Tibial nerve (tissue), 4 donors: ENCODE data around the gene CAB39L. TPM values are rescaled to one million over a fixed set of nuclear protein-coding genes. Genes with fewer than 3 reads are reported as not detected.

Source experiments
- DNase-seq, 2 donors: peaks; one replicate each; pipeline ENCODE4 v3.0.0-alpha.2; 2019; ENCODE audit warnings: low spot score in 2 of 2
- H3K27ac ChIP-seq, 4 donors: fragments of 200-600 bp; sonication (generic) in 3 of 4; one replicate each; pipeline ENCODE4 v1.5.1; 2017 to 2019; ENCODE audit warnings: mild to moderate bottlenecking in 1 of 4
- H3K27me3 ChIP-seq, 2 donors: fragments of 200-600 bp; sonication (generic) in 1 of 2; one replicate each; pipeline versions ENCODE4 v1.5.1 to v1.6.0; 2017 to 2019
- H3K36me3 ChIP-seq, 3 donors: fragments of 200-600 bp; sonication (generic); one replicate each; pipeline ENCODE4 v1.5.1; 2018 to 2019
- H3K4me1 ChIP-seq, 4 donors: fragments of 200-600 bp; sonication (generic) in 3 of 4; one replicate each; pipeline ENCODE4 v1.5.1; 2017 to 2019
- H3K4me3 ChIP-seq, 4 donors: fragments of 200-600 bp; sonication (generic) in 3 of 4; one replicate each; pipeline ENCODE4 v1.5.1; 2017 to 2019; ENCODE audit warnings: mild to moderate bottlenecking in 1 of 4, moderate library complexity in 1 of 4
- H3K9me3 ChIP-seq, 4 donors: fragments of 200-600 bp; sonication (generic) in 3 of 4; one replicate each; pipeline ENCODE4 v1.5.1; 2017 to 2019
- CTCF ChIP-seq, 5 experiments: fragments of 200-600 bp in 3 of 5; fragments of 450-650 bp in 2 of 5; sonication (generic) in 3 of 5; IDR thresholded peaks; one replicate each; pipeline ENCODE4 v1.5.1; 2016 to 2019; ENCODE audit warnings: antibody characterized with exemption in 5 of 5, mild to moderate bottlenecking in 3 of 5, moderate library complexity in 2 of 5
- EP300 ChIP-seq, 2 donors: sonication (generic); formaldehyde crosslinking; IDR thresholded peaks; one replicate each; pipeline ENCODE4 v1.6.1; 2017; ENCODE audit warnings: antibody characterized with exemption in 2 of 2, mild to moderate bottlenecking in 1 of 2
- POLR2A ChIP-seq, 2 donors: fragments of 450-650 bp; IDR thresholded peaks; one replicate each; pipeline ENCODE4 v1.6.1; 2017; ENCODE audit warnings: antibody characterized with exemption in 2 of 2, mild to moderate bottlenecking in 2 of 2, moderate library complexity in 2 of 2
- WGBS, 2 donors: methylation state at CpG; one replicate each; pipeline ENCODE4 v1.1.5; 2018; 5-methylcytosine and 5-hydroxymethylcytosine counted together
- total RNA-seq, 4 donors: library from RNA; depleted of rRNA; stranded (reverse); fragments of >200 nt; gene quantifications; one replicate each; pipeline ENCODE4 v1.1.0, GENCODE V29; 2016

The CAB39L gene
- total RNA-seq, 4 donors from 2014 or later: 89.4 to 152 (median 107) TPM

- no peaks in the 10 kb centered on the region for H3K36me3 ChIP-seq
Measured at GRCh38 chr13:49302222-49302621, 141.6 kb downstream of the CAB39L start.

GRCh38 chr13:49300739-49301589 is 142.9 kb downstream of the CAB39L start:
- Histone ChIP-seq H3K9me3 (no peaks in the 10 kb centered on the region), H3K4me1 (peaks cover 3 to 91% (median 31%) of the 10 kb centered on the region in 4 donors), H3K36me3 (no peaks in the 10 kb centered on the region), H3K27ac (peak overlapping the region; percentile 65 to 95 (median 91)), H3K4me3 (peak overlapping the region in 3 of 4 donors; percentile 21 to 37 (median 25)), H3K27me3 (no peaks in the 10 kb centered on the region)
- peak; percentile 85 to 95 (median 88) for TF ChIP-seq CTCF (IDR thresholded peaks at IDR 0.05)
- TF ChIP-seq EP300 (IDR thresholded peaks at IDR 0.05): peak in 1 of 2 donors; percentile 59
- no peak for TF ChIP-seq POLR2A (IDR thresholded peaks at IDR 0.05)
- peak in 1 of 2 donors; percentile 57 for DNase-seq
- 35 to 41% methylated on average over 20 of the region's 20 CpGs for WGBS, 2 donors

More at GRCh38 chr13:49302222-49302621, 141.6 kb downstream of the CAB39L start:
- H3K9me3 ChIP-seq: no peaks in the 10 kb centered on the region
- peak overlapping the region; percentile 65 to 95 (median 91) for H3K27ac ChIP-seq
- WGBS, 2 donors: 53 to 61% methylated on average over 7 of the region's 7 CpGs
- TF ChIP-seq EP300 (IDR thresholded peaks at IDR 0.05) (no peak), POLR2A (IDR thresholded peaks at IDR 0.05) (no peak), CTCF (IDR thresholded peaks at IDR 0.05) (no peak)
- H3K27me3 ChIP-seq: no peaks in the 10 kb centered on the region
- peaks cover 3 to 97% (median 39%) of the 10 kb centered on the region in 4 donors for H3K4me1 ChIP-seq
- H3K4me3 ChIP-seq: no peak overlapping the region
- no peak for DNase-seq

- WGBS, 2 donors: 37 to 40% methylated on average over 5 of the region's 5 CpGs
- peak overlapping the region; percentile 65 to 95 (median 91) for H3K27ac ChIP-seq
- no peak for DNase-seq
- H3K4me1 ChIP-seq: peaks cover 3 to 86% (median 31%) of the 10 kb centered on the region in 4 donors
- H3K9me3 ChIP-seq: no peaks in the 10 kb centered on the region
- no peaks in the 10 kb centered on the region for H3K36me3 ChIP-seq
- H3K4me3 ChIP-seq: no peak overlapping the region
- TF ChIP-seq POLR2A (IDR thresholded peaks at IDR 0.05): no peak
- TF ChIP-seq EP300 (IDR thresholded peaks at IDR 0.05): no peak
- TF ChIP-seq CTCF (IDR thresholded peaks at IDR 0.05): no peak
- no peaks in the 10 kb centered on the region for H3K27me3 ChIP-seq
Measured at GRCh38 chr13:49300276-49300675, 143.6 kb downstream of the CAB39L start.

- H3K4me3 ChIP-seq: no peak overlapping the region
- peaks cover 2 to 84% (median 24%) of the 10 kb centered on the region in 4 donors for H3K4me1 ChIP-seq
- 48 to 57% methylated on average over 7 of the region's 7 CpGs for WGBS, 2 donors
- TF ChIP-seq EP300 (IDR thresholded peaks at IDR 0.05) (peak; percentile 39 to 79), POLR2A (IDR thresholded peaks at IDR 0.05) (peak in 1 of 2 donors; percentile 32), CTCF (IDR thresholded peaks at IDR 0.05) (no peak)
- H3K27me3 ChIP-seq: no peaks in the 10 kb centered on the region
- peaks cover 0 to 4% (median 0%) of the 10 kb centered on the region in 3 donors for H3K36me3 ChIP-seq
- no peak for DNase-seq
- peak overlapping the region; percentile 65 to 95 (median 91) for H3K27ac ChIP-seq
- no peaks in the 10 kb centered on the region for H3K9me3 ChIP-seq
Measured at GRCh38 chr13:49298903-49299605, 144.8 kb downstream of the CAB39L start.
